Spleen (tissue), 11 donors: Measurements from ENCODE around the gene TBC1D22A. TPM values are rescaled to one million over a fixed set of nuclear protein-coding genes. Genes with fewer than 3 reads are reported as not detected.

Experiments
- DNase-seq: peaks from one replicate; pipeline ENCODE4 v3.0.0-alpha.2; 2020
- H3K27ac ChIP-seq, 8 donors: fragments of 200-600 bp; sonication (generic) in 7 of 8; 1 replicate in 4 of 8; 2 replicates in 4 of 8; pipeline versions ENCODE4 v1.5.0 to v1.8.0; 2016 to 2021; ENCODE audit warnings: inconsistent platforms in 4 of 8, mild to moderate bottlenecking in 4 of 8, moderate library complexity in 1 of 8
- H3K27me3 ChIP-seq, 7 donors: fragments of 200-600 bp; sonication (generic) in 6 of 7; replicated peaks in 1 of 7; 1 replicate in 4 of 7; 2 replicates in 3 of 7; pipeline versions ENCODE4 v1.5.0 to v1.8.0; 2016 to 2021; ENCODE audit warnings: inconsistent platforms in 3 of 7, mild to moderate bottlenecking in 1 of 7
- H3K36me3 ChIP-seq, 6 donors: fragments of 200-600 bp; sonication (generic) in 5 of 6; 1 replicate in 4 of 6; 2 replicates in 2 of 6; pipeline versions ENCODE4 v1.5.0 to v1.8.0; 2016 to 2021; ENCODE audit warnings: inconsistent platforms in 2 of 6
- H3K4me1 ChIP-seq, 6 donors: fragments of 200-600 bp; sonication (generic) in 5 of 6; 1 replicate in 3 of 6; 2 replicates in 3 of 6; pipeline versions ENCODE4 v1.5.0 to v1.8.0; 2016 to 2021; ENCODE audit warnings: inconsistent platforms in 3 of 6
- H3K4me3 ChIP-seq, 8 donors: fragments of 200-600 bp; sonication (generic) in 7 of 8; 1 replicate in 4 of 8; 2 replicates in 4 of 8; pipeline versions ENCODE4 v1.5.0 to v1.8.0; 2016 to 2021; ENCODE audit warnings: inconsistent platforms in 4 of 8, mild to moderate bottlenecking in 4 of 8, moderate library complexity in 2 of 8
- H3K9me3 ChIP-seq, 8 donors: fragments of 200-600 bp; sonication (generic) in 7 of 8; 1 replicate in 4 of 8; 2 replicates in 4 of 8; pipeline versions ENCODE4 v1.5.0 to v1.8.0; 2016 to 2021; ENCODE audit warnings: inconsistent platforms in 4 of 8
- POLR2A ChIP-seq, 3 donors: fragments of 450-650 bp; IDR thresholded peaks; one replicate each; pipeline ENCODE4 v1.5.1; 2017; ENCODE audit warnings: antibody characterized with exemption in 3 of 3, mild to moderate bottlenecking in 1 of 3
- POLR2AphosphoS5 ChIP-seq, 3 donors: sonication (generic); formaldehyde crosslinking; IDR thresholded peaks; one replicate each; pipeline ENCODE4 v1.5.1; 2017; ENCODE audit warnings: antibody characterized with exemption in 3 of 3
- WGBS, 5 donors: extraction: QIAGEN DNeasy Blood & Tissue Kit in 3 of 5; methylation state at CpG; one replicate each; pipeline versions ENCODE4 v1.1.5 to v1.1.7; 2013 to 2018; 5-methylcytosine and 5-hydroxymethylcytosine counted together
- intact Hi-C: fragments of 100-400 bp; cut with DNase I; formaldehyde crosslinking; loops from one replicate; pipeline ENCODE4 v1.15.0; 2023; ENCODE audit warnings: low total_unique reads
- polyA plus RNA-seq, 3 donors: library from polyadenylated mRNA; stranded (reverse); fragments of 200-250 nt; gene quantifications; one replicate each; pipeline ENCODE4 v1.2.1, GENCODE V29; 2013
- total RNA-seq, 7 donors: library from RNA; depleted of rRNA in 3 of 7; stranded (reverse); fragments of >200 nt in 3 of 7; fragmentation: NEBNext Ultra II Directional in 4 of 7; extraction: Animal tissue kit (Norgen Biotek cat#: 25700) in 4 of 7; gene quantifications; one replicate each; pipeline versions ENCODE4 v1.1.0 to v1.2.1, GENCODE V29; 2016 to 2021
- TF ChIP-seq, protein P1 (sequence below), 11 experiments: fragments of 200-600 bp in 7 of 11; fragments of 450-650 bp in 4 of 11; sonication (generic) in 4 of 11; IDR thresholded peaks in 8 of 11; conservative IDR thresholded peaks in 3 of 11; 1 replicate in 7 of 11; 2 replicates in 4 of 11; pipeline versions ENCODE4 v1.4.0 to v1.8.0; 2016 to 2021; ENCODE audit warnings: antibody characterized with exemption in 11 of 11, inconsistent platforms in 4 of 11, mild to moderate bottlenecking in 1 of 11
- donor health status: healthy with polysubstance abuse.
- donor health status: DM: no; HTN: no; CAD: no; lungs with moderate emphysema.
- donor health status: DM: no; HTN: no; CAD: no.
- donor health status: Bipolar disorder and iron deficiency.
- donor health status: healthy.
- donor health status: DM: no; HTN: no; CAD: no.
- donor health status: DM: yes; HTN: yes; CAD: no.

TBC1D22A gene
- total and polyA plus RNA-seq, 10 donors: 17.2 to 66.9 (median 49.6) TPM

DNA sequence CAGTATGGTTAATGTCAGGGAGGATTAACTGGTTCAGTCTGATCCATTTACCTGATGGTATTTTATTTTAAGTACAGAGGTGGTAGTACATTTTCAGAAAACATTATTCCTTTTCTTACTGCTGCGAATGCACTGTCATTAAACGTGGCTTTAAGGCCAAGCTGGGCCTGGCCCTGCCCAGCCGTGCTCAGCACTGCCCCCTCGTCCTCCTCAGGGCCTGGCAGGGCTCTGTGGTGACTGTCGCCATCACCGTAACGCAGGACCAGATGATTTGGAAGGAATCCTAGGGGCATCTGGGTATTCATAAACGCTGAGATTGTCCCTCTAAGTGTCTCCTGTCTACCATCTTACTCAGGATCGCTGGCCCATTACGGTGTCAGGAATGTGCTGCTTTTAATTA lies 302.0 kb downstream of the TBC1D22A start:
- no peak overlapping the region for H3K27ac ChIP-seq
- H3K4me1 ChIP-seq: peaks cover 0 to 4% (median 0%) of the 10 kb centered on the region in 6 donors
- no peaks in the 10 kb centered on the region for H3K27me3 ChIP-seq
- TF ChIP-seq, protein P1, sequence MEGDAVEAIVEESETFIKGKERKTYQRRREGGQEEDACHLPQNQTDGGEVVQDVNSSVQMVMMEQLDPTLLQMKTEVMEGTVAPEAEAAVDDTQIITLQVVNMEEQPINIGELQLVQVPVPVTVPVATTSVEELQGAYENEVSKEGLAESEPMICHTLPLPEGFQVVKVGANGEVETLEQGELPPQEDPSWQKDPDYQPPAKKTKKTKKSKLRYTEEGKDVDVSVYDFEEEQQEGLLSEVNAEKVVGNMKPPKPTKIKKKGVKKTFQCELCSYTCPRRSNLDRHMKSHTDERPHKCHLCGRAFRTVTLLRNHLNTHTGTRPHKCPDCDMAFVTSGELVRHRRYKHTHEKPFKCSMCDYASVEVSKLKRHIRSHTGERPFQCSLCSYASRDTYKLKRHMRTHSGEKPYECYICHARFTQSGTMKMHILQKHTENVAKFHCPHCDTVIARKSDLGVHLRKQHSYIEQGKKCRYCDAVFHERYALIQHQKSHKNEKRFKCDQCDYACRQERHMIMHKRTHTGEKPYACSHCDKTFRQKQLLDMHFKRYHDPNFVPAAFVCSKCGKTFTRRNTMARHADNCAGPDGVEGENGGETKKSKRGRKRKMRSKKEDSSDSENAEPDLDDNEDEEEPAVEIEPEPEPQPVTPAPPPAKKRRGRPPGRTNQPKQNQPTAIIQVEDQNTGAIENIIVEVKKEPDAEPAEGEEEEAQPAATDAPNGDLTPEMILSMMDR (IDR thresholded peaks at IDR 0.05 in 8 of 11, conservative IDR thresholded peaks at IDR 0.05 in 3 of 11): no peak
- no peak for TF ChIP-seq POLR2A (IDR thresholded peaks at IDR 0.05)
- no peak for TF ChIP-seq POLR2AphosphoS5 (IDR thresholded peaks at IDR 0.05)
- DNase-seq: peak; percentile 22
- no peaks in the 10 kb centered on the region for H3K9me3 ChIP-seq
- H3K4me3 ChIP-seq: no peak overlapping the region
- peaks cover 0 to 78% (median 15%) of the 10 kb centered on the region in 6 donors for H3K36me3 ChIP-seq
- intact Hi-C loops: no loop called here
- 73 to 92% (median 83%) methylated on average over 10 of the region's 10 CpGs for WGBS, 5 donors

DNA sequence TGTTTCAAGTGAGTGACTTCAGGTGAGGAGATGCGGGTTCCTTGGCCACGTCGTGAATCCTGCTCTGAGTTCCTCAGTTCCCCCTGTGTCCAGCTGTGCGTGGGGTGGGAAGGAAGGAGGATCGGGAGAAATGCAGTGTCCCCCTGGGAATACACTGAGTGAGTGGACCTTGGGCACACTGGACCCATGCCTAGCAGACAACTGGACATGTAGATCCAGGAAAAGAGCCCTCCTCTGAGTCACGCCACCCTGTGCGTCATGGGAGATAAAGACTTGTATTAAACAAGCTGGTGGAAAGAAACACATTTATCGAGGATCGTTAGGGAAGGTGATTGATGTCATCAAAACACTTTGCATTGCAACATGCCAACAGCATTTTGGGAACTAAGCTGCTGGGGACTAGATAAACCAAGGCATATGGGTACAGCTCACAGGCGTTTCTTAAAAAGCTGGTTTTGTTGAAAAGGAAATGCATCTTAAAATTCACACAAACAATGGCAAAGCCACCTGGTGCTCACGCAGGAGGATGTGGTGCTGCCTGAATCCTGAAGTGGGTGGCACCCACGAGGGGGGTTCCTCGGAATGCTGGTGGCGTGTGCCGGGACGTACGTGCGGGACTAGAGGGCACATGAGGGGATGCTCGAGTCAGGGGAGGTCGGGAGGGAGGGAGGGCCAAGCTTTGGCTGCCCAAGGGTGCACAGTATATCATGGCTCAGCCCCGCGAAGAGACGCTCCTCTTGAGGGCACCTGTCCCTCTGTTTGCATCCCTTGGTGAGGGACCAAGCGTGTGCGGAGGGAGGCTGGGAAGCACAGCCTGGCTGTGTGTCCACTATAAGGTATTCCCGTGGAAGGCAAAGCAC lies 303.5 kb downstream of the TBC1D22A start:
- TF ChIP-seq POLR2A (IDR thresholded peaks at IDR 0.05) (no peak), POLR2AphosphoS5 (IDR thresholded peaks at IDR 0.05) (peak in 1 of 3 donors; percentile 20)
- Histone ChIP-seq H3K4me3 (no peak overlapping the region), H3K4me1 (peaks cover 0 to 5% (median 1%) of the 10 kb centered on the region in 6 donors), H3K27me3 (no peaks in the 10 kb centered on the region), H3K9me3 (no peaks in the 10 kb centered on the region), H3K36me3 (peaks cover 0 to 62% (median 12%) of the 10 kb centered on the region in 6 donors), H3K27ac (no peak overlapping the region)
- 83 to 91% (median 85%) methylated on average over 25 to 26 of the region's 26 CpGs for WGBS, 5 donors
- intact Hi-C loops: no loop called here
- peak; percentile 37 for DNase-seq

DNA sequence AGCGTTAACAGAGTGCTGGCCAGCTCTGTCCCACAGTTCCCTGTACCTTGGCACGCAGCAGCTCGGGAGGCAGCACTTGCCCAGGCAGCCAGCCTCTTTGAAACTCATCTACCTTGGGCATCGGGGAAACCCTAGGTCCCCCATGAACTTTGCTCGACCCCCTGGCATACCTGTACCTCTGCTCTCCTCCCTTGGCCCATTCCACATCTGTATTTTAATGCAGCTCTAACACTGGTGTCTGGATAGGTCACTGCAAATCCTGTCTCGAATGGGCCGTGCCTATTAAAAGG lies 304.1 kb downstream of the TBC1D22A start:
- no peak for TF ChIP-seq POLR2A (IDR thresholded peaks at IDR 0.05)
- no peak for TF ChIP-seq POLR2AphosphoS5 (IDR thresholded peaks at IDR 0.05)
- TF ChIP-seq, protein P1 (IDR thresholded peaks at IDR 0.05 in 8 of 11, conservative IDR thresholded peaks at IDR 0.05 in 3 of 11): no peak
- intact Hi-C loops: no loop called here
- H3K27ac ChIP-seq: no peak overlapping the region
- WGBS, 5 donors: 94 to 98% (median 97%) methylated on average over 6 to 7 of the region's 7 CpGs
- no peak overlapping the region for H3K4me3 ChIP-seq
- no peaks in the 10 kb centered on the region for H3K27me3 ChIP-seq
- no peaks in the 10 kb centered on the region for H3K9me3 ChIP-seq
- H3K36me3 ChIP-seq: peaks cover 0 to 57% (median 6%) of the 10 kb centered on the region in 6 donors
- H3K4me1 ChIP-seq: peaks cover 0 to 11% (median 5%) of the 10 kb centered on the region in 6 donors
- DNase-seq: peak; percentile 36

DNA sequence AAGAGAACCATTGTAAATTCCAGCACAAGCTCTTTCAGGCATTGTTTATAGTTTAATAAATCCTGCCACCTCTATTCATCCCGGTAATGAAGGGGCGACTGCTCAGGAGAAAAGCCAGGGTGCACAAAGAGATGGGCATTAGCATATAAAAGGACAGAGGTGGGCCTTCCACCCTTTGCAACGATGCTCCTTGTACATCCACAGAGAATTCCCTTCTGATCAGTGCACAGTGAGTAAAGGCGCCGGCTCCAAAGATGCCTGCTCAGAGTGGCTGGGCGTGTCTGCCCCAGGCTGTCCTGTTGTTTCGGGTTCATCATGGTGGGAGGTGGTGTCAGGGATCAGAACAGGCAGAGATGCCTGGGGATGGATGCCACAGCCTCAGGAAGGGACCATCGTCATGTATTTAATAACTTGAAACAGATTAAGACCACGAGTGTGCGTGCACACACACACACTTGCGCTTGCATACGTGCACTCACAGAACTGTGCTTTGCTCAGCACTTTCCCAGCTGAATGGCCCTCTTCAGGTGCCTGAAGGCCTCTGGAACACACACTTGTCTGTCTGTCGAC lies 305.0 kb downstream of the TBC1D22A start:
- H3K4me1 ChIP-seq: peaks cover 0 to 11% (median 5%) of the 10 kb centered on the region in 6 donors
- no peaks in the 10 kb centered on the region for H3K9me3 ChIP-seq
- H3K27ac ChIP-seq: no peak overlapping the region
- peaks cover 0 to 55% (median 6%) of the 10 kb centered on the region in 6 donors for H3K36me3 ChIP-seq
- no peaks in the 10 kb centered on the region for H3K27me3 ChIP-seq
- peak; percentile 62 for DNase-seq
- 86 to 97% (median 96%) methylated on average over 11 to 13 of the region's 13 CpGs for WGBS, 5 donors
- TF ChIP-seq POLR2AphosphoS5 (IDR thresholded peaks at IDR 0.05) (no peak), POLR2A (IDR thresholded peaks at IDR 0.05) (no peak)
- TF ChIP-seq, protein P1 (IDR thresholded peaks at IDR 0.05 in 8 of 11, conservative IDR thresholded peaks at IDR 0.05 in 3 of 11): no peak
- intact Hi-C loops: no loop called here
- H3K4me3 ChIP-seq: no peak overlapping the region
